CD4-positive, alpha-beta T cell treated with Interleukin-15 for 1 hour (primary cell): ENCODE data around the gene CEP131.

Experiments used
- DNase-seq: peaks from one replicate; pipeline ENCODE4 v3.0.0-alpha.2; 2020

The CEP131 gene

DNA sequence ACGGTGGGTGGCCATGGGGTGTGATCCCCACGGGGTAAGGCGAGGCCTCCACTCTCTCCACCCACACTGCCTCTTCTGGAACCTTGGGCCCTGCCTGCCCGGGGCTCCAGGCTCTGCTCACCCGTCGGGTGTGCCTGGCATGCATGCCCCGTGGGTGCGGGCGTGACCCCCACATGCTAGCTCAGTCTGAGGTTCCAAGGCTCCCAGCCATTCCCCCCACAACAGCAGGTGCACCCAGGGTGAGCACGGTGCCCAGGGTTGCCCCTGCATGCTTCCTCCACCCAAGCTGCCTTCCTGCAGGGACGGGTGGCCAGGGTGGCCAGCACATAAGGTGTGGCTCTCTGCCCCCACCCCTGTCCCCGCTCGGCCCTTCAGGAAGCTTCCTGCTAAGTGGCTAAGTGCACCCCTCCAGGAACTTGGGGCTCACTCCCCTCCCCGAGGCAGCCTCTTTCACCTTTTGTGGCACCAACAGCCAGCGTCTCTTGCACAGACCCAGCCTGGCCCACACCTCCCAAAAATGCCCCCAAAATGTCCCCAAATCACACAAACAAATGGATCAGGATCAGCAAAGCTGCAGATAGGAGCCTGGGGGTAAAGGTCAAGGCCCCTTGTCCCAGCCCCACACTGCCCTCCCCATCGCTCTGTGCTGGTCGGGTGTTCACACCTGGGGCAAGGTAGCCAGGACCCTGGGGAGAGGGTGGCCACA, 78.9 kb downstream of the CEP131 start:
- no peak for DNase-seq

DNA sequence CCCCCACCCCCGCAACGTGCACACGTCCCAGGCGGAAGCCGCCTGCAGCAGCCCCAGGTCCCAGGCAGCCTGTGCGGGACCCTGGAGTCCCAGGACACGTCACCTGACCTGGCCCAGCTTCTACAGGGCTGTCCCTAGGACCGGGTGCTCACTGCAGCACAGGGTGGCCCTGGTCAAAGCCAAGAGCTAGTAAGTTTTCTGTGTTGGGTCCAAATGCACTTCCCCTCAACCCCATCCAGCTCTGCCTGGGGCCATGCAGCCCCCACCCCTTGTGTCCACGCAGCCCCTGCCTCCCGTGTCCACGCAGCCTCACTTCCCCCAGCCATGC, 79.6 kb downstream of the CEP131 start:
- no peak for DNase-seq

DNA sequence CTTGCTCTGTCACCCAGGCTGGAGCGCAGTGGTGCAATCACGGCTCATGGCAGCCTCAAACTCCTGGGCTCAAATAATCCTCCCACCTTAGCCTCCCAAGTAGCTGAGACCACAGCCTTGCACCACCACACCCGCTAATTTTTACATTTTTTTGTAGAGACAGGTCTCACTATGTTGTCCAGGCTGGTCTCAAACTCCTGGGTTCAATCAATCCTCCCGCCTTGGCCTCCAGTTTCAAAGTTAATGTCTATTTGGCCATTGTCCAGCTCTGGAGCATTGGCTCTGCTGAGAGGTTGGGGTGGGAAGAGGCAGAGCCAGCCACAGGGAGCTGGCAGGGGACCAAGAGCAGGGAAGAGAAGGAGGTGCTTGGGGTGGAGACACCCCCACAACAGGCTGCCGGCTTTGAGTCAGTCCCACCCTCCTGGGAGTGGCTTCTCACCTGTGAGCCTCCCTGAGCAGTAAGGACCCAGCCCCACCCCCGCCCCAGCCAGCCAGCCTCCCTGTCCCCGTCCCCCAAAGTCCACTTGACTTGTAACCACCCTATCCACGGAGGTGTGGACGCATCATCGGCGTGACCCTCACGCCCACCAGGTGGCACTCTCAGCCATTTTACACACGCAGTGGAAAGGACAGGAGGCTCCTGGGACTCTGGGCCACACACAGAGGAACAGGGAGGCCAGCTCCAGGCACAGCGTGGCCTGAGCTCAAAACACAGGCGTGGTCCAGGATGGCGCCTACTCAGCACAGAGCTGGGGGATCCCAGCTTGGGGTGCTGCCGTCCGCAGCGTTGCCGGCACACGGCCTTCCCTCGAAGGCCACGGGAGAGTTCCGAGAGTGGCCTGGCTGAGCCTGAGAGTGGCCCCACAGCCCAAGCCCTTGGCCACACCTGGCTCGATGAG, 80.2 kb downstream of the CEP131 start:
- DNase-seq, result peak; percentile 68

DNA sequence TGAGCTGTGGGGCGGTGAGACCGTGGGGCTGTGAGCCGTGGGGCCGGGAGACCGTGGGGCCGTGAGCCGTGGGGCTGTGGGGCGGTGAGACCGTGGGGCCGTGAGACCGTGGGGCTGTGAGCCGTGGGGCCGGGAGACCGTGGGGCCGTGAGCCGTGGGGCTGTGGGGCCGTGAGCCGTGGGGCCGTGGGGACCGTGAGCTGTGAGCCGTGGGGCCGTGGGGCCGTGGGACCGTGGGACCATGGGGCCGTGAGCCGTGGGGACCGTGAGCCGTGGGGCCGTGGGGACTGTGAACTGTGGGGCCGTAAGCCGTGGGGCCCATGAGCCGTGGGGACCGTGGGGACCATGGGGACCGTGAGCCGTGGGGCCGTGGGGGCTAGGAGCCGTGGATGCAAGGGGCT, 82.1 kb downstream of the CEP131 start:
- DNase-seq, result no peak

DNA sequence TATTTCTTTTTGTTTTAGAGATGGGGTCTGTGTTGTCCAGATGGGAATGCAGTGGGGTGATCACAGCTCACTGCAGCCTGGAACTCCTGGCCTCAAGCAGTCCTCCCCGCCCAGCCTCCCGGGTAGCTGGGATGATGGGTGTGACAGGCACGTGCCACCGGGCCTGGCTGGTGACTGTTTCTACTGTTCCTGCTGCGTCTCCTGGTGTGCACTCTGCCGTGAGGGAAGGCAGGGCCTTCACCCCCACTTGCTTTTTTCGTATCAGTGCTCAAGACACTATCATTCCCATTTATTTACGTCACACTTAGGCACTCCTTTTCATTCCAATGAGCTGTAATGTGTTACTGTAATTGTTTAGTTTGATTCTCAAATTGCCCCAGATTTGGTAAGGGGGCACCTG, 82.7 kb downstream of the CEP131 start:
- DNase-seq, result no peak
